Adrenal gland (tissue), 5 donors: ENCODE results near the gene ENPP1.

Source experiments
- CTCF ChIP-seq, 6 experiments: fragments of 450-650 bp in 4 of 6; fragments of 200-600 bp in 2 of 6; sonication (generic) in 1 of 6; IDR thresholded peaks; 1 replicate in 5 of 6; 2 replicates in 1 of 6; pipeline versions ENCODE4 v1.5.1 to v1.8.0; 2016 to 2021; ENCODE audit warnings: antibody characterized with exemption in 6 of 6, mild to moderate bottlenecking in 2 of 6, moderate library complexity in 1 of 6
- POLR2A ChIP-seq, 2 donors: fragments of 450-650 bp; IDR thresholded peaks; one replicate each; pipeline ENCODE4 v1.6.1; 2017; ENCODE audit warnings: antibody characterized with exemption in 2 of 2, mild to moderate bottlenecking in 2 of 2, moderate library complexity in 1 of 2
- donor health status: DM: no; HTN: no; CAD: no.

DNA sequence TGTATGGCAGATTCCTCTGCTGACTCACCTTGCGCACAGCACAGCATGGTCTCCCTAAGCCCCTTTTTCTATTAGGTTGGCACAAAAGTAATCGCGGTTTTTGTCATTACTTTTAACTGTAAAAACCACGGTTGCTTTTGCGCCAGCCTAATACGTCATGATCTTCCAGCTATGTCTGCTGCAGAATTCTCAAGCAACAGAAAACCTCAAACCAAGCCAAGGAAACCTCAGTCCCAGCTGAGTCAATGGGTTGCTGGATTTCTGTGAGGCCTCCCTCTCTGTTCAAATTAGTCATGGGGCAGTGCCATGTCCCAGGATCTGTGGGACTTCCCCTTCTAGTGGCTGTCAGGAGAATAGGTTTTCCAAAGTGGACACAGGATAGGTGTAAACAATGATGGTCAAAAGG, 15.7 kb upstream of the ENPP1 start:
- TF ChIP-seq CTCF (IDR thresholded peaks at IDR 0.05) (no peak), POLR2A (IDR thresholded peaks at IDR 0.05) (no peak)
